Sigmoid colon (tissue), 7 donors: ENCODE data around the gene VPS51. TPM values are rescaled to one million over a fixed set of nuclear protein-coding genes. Genes with fewer than 3 reads are reported as not detected.
A peak's percentile ranks its signal among the peaks of the same experiment; 100 is the strongest.
"Not testable (repeated sequence)": the region's sequence is repeated elsewhere in the genome, so short reads cannot be mapped to it uniquely, and the experiment has no call there.

ENCODE experiments used
- DNase-seq: peaks from one replicate; pipeline ENCODE4 v3.0.0-alpha.2; 2019
- H3K27ac ChIP-seq, 4 donors: fragments of 200-600 bp; sonication (generic); one replicate each; pipeline ENCODE4 v1.5.1; 2016 to 2019; ENCODE audit warnings: mild to moderate bottlenecking in 1 of 4
- H3K27me3 ChIP-seq, 3 donors: fragments of 200-600 bp; sonication (generic); one replicate each; pipeline ENCODE4 v1.5.1; 2019; ENCODE audit warnings: mild to moderate bottlenecking in 1 of 3
- H3K36me3 ChIP-seq, 4 donors: fragments of 200-600 bp; sonication (generic); one replicate each; pipeline ENCODE4 v1.5.1; 2016 to 2019
- H3K4me1 ChIP-seq, 4 donors: fragments of 200-600 bp; sonication (generic); one replicate each; pipeline ENCODE4 v1.5.1; 2017 to 2019
- H3K4me3 ChIP-seq, 4 donors: fragments of 200-600 bp; sonication (generic); one replicate each; pipeline ENCODE4 v1.5.1; 2017 to 2019; ENCODE audit warnings: mild to moderate bottlenecking in 2 of 4, moderate library complexity in 1 of 4
- H3K9me3 ChIP-seq, 4 donors: fragments of 200-600 bp in 3 of 4; sonication (generic) in 3 of 4; one replicate each; pipeline versions ENCODE4 v1.5.1 to v1.6.1; 2013 to 2019
- CTCF ChIP-seq, 4 experiments: fragments of 450-650 bp in 3 of 4; fragments of 200-600 bp in 1 of 4; IDR thresholded peaks; one replicate each; pipeline ENCODE4 v1.5.1; 2016 to 2019; ENCODE audit warnings: antibody characterized with exemption in 4 of 4, mild to moderate bottlenecking in 3 of 4, moderate library complexity in 2 of 4
- EP300 ChIP-seq, 4 donors: sonication (generic); formaldehyde crosslinking; IDR thresholded peaks; one replicate each; pipeline ENCODE4 v1.6.1; 2017; ENCODE audit warnings: antibody characterized with exemption in 4 of 4
- POLR2A ChIP-seq, 2 donors: fragments of 450-650 bp; IDR thresholded peaks; one replicate each; pipeline ENCODE4 v1.6.1; 2016; ENCODE audit warnings: antibody characterized with exemption in 2 of 2, mild to moderate bottlenecking in 2 of 2, moderate library complexity in 2 of 2
- POLR2AphosphoS5 ChIP-seq, 4 donors: sonication (generic); formaldehyde crosslinking; IDR thresholded peaks; one replicate each; pipeline ENCODE4 v1.6.1; 2017; ENCODE audit warnings: antibody characterized with exemption in 4 of 4
- WGBS, 2 donors: extraction: QIAGEN DNeasy Blood & Tissue Kit; methylation state at CpG; one replicate each; pipeline ENCODE4 v1.1.7; 2013; 5-methylcytosine and 5-hydroxymethylcytosine counted together
- intact Hi-C: fragments of 100-400 bp; cut with DNase I; formaldehyde crosslinking; loops from one replicate; pipeline ENCODE4 v1.15.1; 2023
- polyA plus RNA-seq, 3 donors: library from polyadenylated mRNA; stranded (reverse); fragments of 200-250 nt; gene quantifications; one replicate each; pipeline ENCODE4 v1.2.3, GENCODE V29; 2013
- total RNA-seq, 4 donors: library from RNA; depleted of rRNA; stranded (reverse); fragments of >200 nt; gene quantifications; one replicate each; pipeline ENCODE4 v1.1.0, GENCODE V29; 2016
- donor health status: healthy with polysubstance abuse.
- donor health status: Bipolar disorder and iron deficiency.
- donor health status: healthy.

VPS51 gene
- total and polyA plus RNA-seq, 7 donors: 86.2 to 752 (median 211) TPM

GRCh38 chr11:65117206-65118096, 21.4 kb downstream of the VPS51 start, which contains the start of gene ZNHIT2:
ZNHIT2 (minus strand) TSS chr11:65117701; CDS start chr11:65117653, 48 bp downstream.
- Histone ChIP-seq H3K36me3 (peaks cover 9 to 37% (median 18%) of the 10 kb centered on the region in 4 donors), H3K27me3 (no peaks in the 10 kb centered on the region), H3K9me3 (no peaks in the 10 kb centered on the region), H3K4me3 (peak within 1 kb of the TSS; percentile 68 to 98 (median 89)), H3K27ac (peak within 1 kb of the TSS; percentile 87 to 97 (median 90)), H3K4me1 (peaks cover 0 to 57% (median 45%) of the 10 kb centered on the region in 4 donors)
- intact Hi-C loops: loop anchor here (1.0 to 10.0 kb wide), 5 partner anchors 33 to 497 kb away; partner anchors contain the start of genes ARL2, CDC42BPG, CDCA5 and MAP3K11
- peak; percentile 100 for DNase-seq
- WGBS, 2 donors: 0 to 1% methylated on average over 89 of the region's 89 CpGs
- TF ChIP-seq POLR2AphosphoS5 (IDR thresholded peaks at IDR 0.05) (peak; percentile 74 to 92 (median 82)), POLR2A (IDR thresholded peaks at IDR 0.05) (peak; percentile 33 to 36), CTCF (IDR thresholded peaks at IDR 0.05) (peak; percentile 84 to 97 (median 92)), EP300 (IDR thresholded peaks at IDR 0.05) (peak in 1 of 4 donors; percentile 35)

- no peaks in the 10 kb centered on the region for H3K27me3 ChIP-seq
- no peak overlapping the region for H3K4me3 ChIP-seq
- TF ChIP-seq EP300 (IDR thresholded peaks at IDR 0.05): no peak
- peak in 2 of 4 experiments; percentile 20 to 27 for TF ChIP-seq CTCF (IDR thresholded peaks at IDR 0.05)
- TF ChIP-seq POLR2A (IDR thresholded peaks at IDR 0.05): no peak
- TF ChIP-seq POLR2AphosphoS5 (IDR thresholded peaks at IDR 0.05): no peak
- WGBS, 2 donors: 84 to 86% methylated on average over 18 of the region's 18 CpGs
- no peaks in the 10 kb centered on the region for H3K9me3 ChIP-seq
- H3K27ac ChIP-seq: peak overlapping the region; percentile 72 to 89 (median 81)
- DNase-seq: peak; percentile 52
- H3K4me1 ChIP-seq: peaks cover 0 to 57% (median 44%) of the 10 kb centered on the region in 4 donors
- intact Hi-C loops: loop anchor here (10.0 kb wide), 2 partner anchors 273 to 497 kb away; partner anchors contain the start of genes CDC42BPG, MAP3K11 and PCNX3
- peaks cover 9 to 37% (median 18%) of the 10 kb centered on the region in 4 donors for H3K36me3 ChIP-seq
Observed at GRCh38 chr11:65118097-65118837, 22.3 kb downstream of the VPS51 start.

GRCh38 chr11:65118891-65119669, 23.1 kb downstream of the VPS51 start:
- 90 to 93% methylated on average over 18 of the region's 18 CpGs for WGBS, 2 donors
- DNase-seq: peak; percentile 62
- H3K27me3 ChIP-seq, H3K9me3 ChIP-seq, H3K4me3 ChIP-seq: not testable (repeated sequence)
- H3K36me3 ChIP-seq: peaks cover 9 to 38% (median 18%) of the 10 kb centered on the region in 4 donors
- H3K4me1 ChIP-seq: peaks cover 0 to 53% (median 38%) of the 10 kb centered on the region in 4 donors
- peak overlapping the region; percentile 72 to 89 (median 81) for H3K27ac ChIP-seq
- intact Hi-C loops: loop anchor here (10.0 kb wide), 2 partner anchors 274 to 496 kb away; partner anchors contain the start of genes CDC42BPG, MAP3K11 and PCNX3

- H3K27me3 ChIP-seq: no peaks in the 10 kb centered on the region
- no peaks in the 10 kb centered on the region for H3K9me3 ChIP-seq
- DNase-seq: no peak
- TF ChIP-seq POLR2A (IDR thresholded peaks at IDR 0.05): no peak
- TF ChIP-seq POLR2AphosphoS5 (IDR thresholded peaks at IDR 0.05): no peak
- TF ChIP-seq CTCF (IDR thresholded peaks at IDR 0.05): no peak
- TF ChIP-seq EP300 (IDR thresholded peaks at IDR 0.05): no peak
- H3K36me3 ChIP-seq: peaks cover 9 to 43% (median 18%) of the 10 kb centered on the region in 4 donors
- no peak overlapping the region for H3K4me3 ChIP-seq
- intact Hi-C loops: loop anchor here (10.0 kb wide), 2 partner anchors 275 to 495 kb away; partner anchors contain the start of genes CDC42BPG, MAP3K11 and PCNX3
- H3K27ac ChIP-seq: peak overlapping the region in 1 of 4 donors; percentile 72
- peaks cover 0 to 53% (median 38%) of the 10 kb centered on the region in 4 donors for H3K4me1 ChIP-seq
Observed at GRCh38 chr11:65119670-65119995, 23.6 kb downstream of the VPS51 start.
